Endometrial microvascular endothelial cells (primary cell): Measurements from ENCODE around the gene TCN2. TPM values are rescaled to one million over a fixed set of nuclear protein-coding genes. Genes with fewer than 3 reads are reported as not detected.
"Not testable (repeated sequence)": the region's sequence is repeated elsewhere in the genome, so short reads cannot be mapped to it uniquely, and the experiment has no call there.

Source experiments
- in situ Hi-C: cut with HindIII; loops from 2 replicates; pipeline ENCODE4 v1.10.0; 2017; ENCODE audit warnings: low sequenced_read_pairs, low pct_unique_long_range_greater_than_20kb; ENCODE audit errors: inconsistent ontology term
- total RNA-seq: library from RNA; depleted of rRNA; stranded (reverse); fragments of >200 nt; gene quantifications from one replicate; pipeline ENCODE4 v1.2.3, GENCODE V29; 2015; ENCODE audit errors: inconsistent ontology term

The TCN2 gene
- total RNA-seq: 97.4 TPM

- in situ Hi-C loops: no loop called here
These were observed at the start of gene TCN2 for GRCh38 chr22:30606455-30607299. TCN2 (plus strand) TSS chr22:30607174; CDS start chr22:30607332, 158 bp downstream.

GRCh38 chr22:30557243-30557642 lies 49.7 kb upstream of the TCN2 start:
- in situ Hi-C loops: no loop called here

GRCh38 chr22:30559889-30560288 lies 47.1 kb upstream of the TCN2 start:
- in situ Hi-C loops: no loop called here

- in situ Hi-C loops: not testable (repeated sequence)
These were observed 46.3 kb upstream of the TCN2 start for GRCh38 chr22:30560643-30561202.

GRCh38 chr22:30561402-30562189 lies 45.4 kb upstream of the TCN2 start:
- in situ Hi-C loops: no loop called here

- in situ Hi-C loops: no loop called here
These were observed 44.6 kb upstream of the TCN2 start for GRCh38 chr22:30562366-30562765.

GRCh38 chr22:30564045-30564760 lies 42.8 kb upstream of the TCN2 start:
- in situ Hi-C loops: no loop called here

GRCh38 chr22:30564761-30565119 lies 42.2 kb upstream of the TCN2 start:
- in situ Hi-C loops: no loop called here

GRCh38 chr22:30565341-30565740 lies 41.6 kb upstream of the TCN2 start:
- in situ Hi-C loops: no loop called here

GRCh38 chr22:30566125-30566524 lies 40.8 kb upstream of the TCN2 start:
- in situ Hi-C loops: no loop called here

GRCh38 chr22:30567277-30567676 lies 39.7 kb upstream of the TCN2 start:
- in situ Hi-C loops: not testable (repeated sequence)

- in situ Hi-C loops: no loop called here
These were observed 38.7 kb upstream of the TCN2 start for GRCh38 chr22:30568137-30568805.

GRCh38 chr22:30569674-30570202 lies 37.2 kb upstream of the TCN2 start:
- in situ Hi-C loops: no loop called here

GRCh38 chr22:30572210-30572609 lies 34.8 kb upstream of the TCN2 start:
- in situ Hi-C loops: no loop called here

- in situ Hi-C loops: no loop called here
These were observed 34.0 kb upstream of the TCN2 start for GRCh38 chr22:30572840-30573593.

GRCh38 chr22:30573594-30574094 lies 33.3 kb upstream of the TCN2 start:
- in situ Hi-C loops: no loop called here

- in situ Hi-C loops: no loop called here
These were observed 32.6 kb upstream of the TCN2 start, which contains the start of gene GAL3ST1 for GRCh38 chr22:30574095-30574981. GAL3ST1 (minus strand) TSS chr22:30574665; CDS start chr22:30557392, 17,273 bp downstream.
